CD4-positive, alpha-beta T cell treated with Interleukin-17A for 1 hour (primary cell): ENCODE results near the gene DRAP1.

Experiments
- DNase-seq: peaks from one replicate; pipeline ENCODE4 v3.0.0-alpha.2; 2020

DRAP1 gene

GRCh38 chr11:65886826-65887722 lies 32.2 kb upstream of the DRAP1 start:
- no peak for DNase-seq

- DNase-seq, result peak; percentile 32
Measured at GRCh38 chr11:65887723-65888162, 31.5 kb upstream of the DRAP1 start.

GRCh38 chr11:65888163-65888814 lies 30.9 kb upstream of the DRAP1 start, which contains the start of gene FIBP:
FIBP (minus strand) TSS chr11:65888471; CDS start chr11:65888418, 53 bp downstream.
- peak; percentile 96 for DNase-seq

- DNase-seq, result peak; percentile 98
Measured at GRCh38 chr11:65890324-65891218, 28.7 kb upstream of the DRAP1 start, which contains the start of gene CCDC85B. CCDC85B (plus strand) TSS chr11:65890673; CDS start chr11:65890784, 111 bp downstream.

- DNase-seq, result peak; percentile 44
Measured at GRCh38 chr11:65891219-65892136, 27.7 kb upstream of the DRAP1 start.

- peak; percentile 49 for DNase-seq
Measured at GRCh38 chr11:65892137-65892540, 27.1 kb upstream of the DRAP1 start.

- DNase-seq, result no peak
Measured at GRCh38 chr11:65892661-65893317, 26.4 kb upstream of the DRAP1 start.

- peak; percentile 54 for DNase-seq
Measured at GRCh38 chr11:65894034-65894591, 25.1 kb upstream of the DRAP1 start.

GRCh38 chr11:65895482-65895981 lies 23.7 kb upstream of the DRAP1 start:
- no peak for DNase-seq

- no peak for DNase-seq
Measured at GRCh38 chr11:65896034-65896999, 22.9 kb upstream of the DRAP1 start.

GRCh38 chr11:65897020-65897471 lies 22.2 kb upstream of the DRAP1 start:
- no peak for DNase-seq

GRCh38 chr11:65898656-65899355 lies 20.4 kb upstream of the DRAP1 start:
- DNase-seq, result no peak

- peak; percentile 59 for DNase-seq
Measured at GRCh38 chr11:65899356-65900124, 19.7 kb upstream of the DRAP1 start.

GRCh38 chr11:65900125-65900898 lies 18.9 kb upstream of the DRAP1 start, which contains the start of gene FOSL1:
FOSL1 (minus strand) TSS chr11:65900388; CDS start chr11:65900339, 49 bp downstream.
- DNase-seq, result peak; percentile 97

GRCh38 chr11:65900899-65901180 lies 18.4 kb upstream of the DRAP1 start:
- DNase-seq, result no peak

- DNase-seq, result no peak
Measured at GRCh38 chr11:65903068-65903481, 16.2 kb upstream of the DRAP1 start.

- DNase-seq, result no peak
Measured at GRCh38 chr11:65903715-65904114, 15.5 kb upstream of the DRAP1 start.
